Measurements from ENCODE around the gene TBC1D22A. TPM values are rescaled to one million over a fixed set of nuclear protein-coding genes. Genes with fewer than 3 reads are reported as not detected.
"Not testable (repeated sequence)": the region's sequence is repeated elsewhere in the genome, so short reads cannot be mapped to it uniquely, and the experiment has no call there.

Gene TBC1D22A
- total RNA-seq, 2 donors from 2014 or later, result 52.4 to 108 TPM

- ATAC-seq (replicated peaks), result no peak
- peaks cover 16% of the 10 kb centered on the region for H3K4me1 Mint-ChIP-seq
- no peak overlapping the region for H3K27ac Mint-ChIP-seq
- H3K36me3 Mint-ChIP-seq (ENCODE audit: low read depth), result peaks cover 97% of the 10 kb centered on the region
- no peak overlapping the region for H3K4me3 Mint-ChIP-seq
- no peaks in the 10 kb centered on the region for H3K27me3 Mint-ChIP-seq
- H3K9me3 Mint-ChIP-seq, result no peaks in the 10 kb centered on the region
Observed at GRCh38 chr22:46809153-46809885, 46.9 kb downstream of the TBC1D22A start.

DNA sequence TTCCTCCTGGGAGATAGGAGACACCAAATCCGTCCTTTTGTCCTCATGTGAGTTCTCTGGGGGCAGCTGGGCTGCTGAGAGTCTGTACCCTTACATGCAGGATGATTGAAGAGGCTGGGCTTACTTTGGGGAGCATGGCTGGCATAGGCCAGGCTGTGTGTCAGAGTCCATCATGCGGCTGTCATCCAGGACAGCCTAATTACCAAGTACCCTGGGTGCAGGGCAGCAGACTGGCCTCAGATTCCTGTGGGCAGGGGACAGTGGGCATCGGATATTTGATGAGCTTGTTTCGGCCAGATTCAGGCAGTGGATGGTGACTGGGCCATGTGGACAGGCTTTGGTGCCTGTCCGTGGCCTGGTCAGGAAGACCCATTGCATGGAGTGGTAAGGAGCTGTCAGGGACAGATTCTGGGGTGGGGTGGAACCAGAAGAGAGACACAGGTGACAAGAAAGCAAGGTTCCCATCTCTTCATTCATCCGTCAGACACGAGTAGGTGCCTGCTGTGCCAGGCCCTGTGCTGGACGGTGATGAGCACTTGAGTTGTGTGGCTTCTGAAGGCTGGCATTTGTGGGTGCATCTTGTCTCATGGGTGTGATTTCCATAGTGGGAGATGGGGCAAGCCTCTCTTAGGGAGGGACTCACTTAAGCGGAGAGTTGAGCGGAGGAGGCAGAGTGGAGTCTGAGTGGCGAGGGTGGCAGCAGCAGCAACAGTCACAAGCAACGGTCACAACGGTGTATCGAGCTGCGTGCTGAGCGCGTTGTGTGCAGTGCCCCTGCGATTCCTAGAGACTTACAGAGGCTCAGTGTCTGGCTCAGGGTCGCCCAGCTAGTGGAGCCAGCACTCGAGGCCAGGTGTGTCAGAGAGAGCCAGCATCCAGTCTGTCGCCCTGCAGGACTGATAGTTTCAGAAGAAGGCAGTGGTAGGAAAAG, 48.7 kb downstream of the TBC1D22A start:
- H3K27ac Mint-ChIP-seq, result peak overlapping the region; percentile 44
- peaks cover 94% of the 10 kb centered on the region for H3K36me3 Mint-ChIP-seq (ENCODE audit: low read depth)
- H3K27me3 Mint-ChIP-seq, result no peaks in the 10 kb centered on the region
- ATAC-seq (replicated peaks), result no peak
- no peak overlapping the region for H3K4me3 Mint-ChIP-seq
- H3K4me1 Mint-ChIP-seq, result peaks cover 21% of the 10 kb centered on the region
- no peaks in the 10 kb centered on the region for H3K9me3 Mint-ChIP-seq

GRCh38 chr22:46812034-46812605, 49.7 kb downstream of the TBC1D22A start:
- Mint-ChIP-seq H3K4me1 (peaks cover 19% of the 10 kb centered on the region), H3K9me3 (no peaks in the 10 kb centered on the region), H3K4me3 (no peak overlapping the region), H3K27ac (no peak overlapping the region), H3K27me3 (no peaks in the 10 kb centered on the region), H3K36me3 (ENCODE audit: low read depth) (peaks cover 94% of the 10 kb centered on the region)
- ATAC-seq (replicated peaks), result no peak

DNA sequence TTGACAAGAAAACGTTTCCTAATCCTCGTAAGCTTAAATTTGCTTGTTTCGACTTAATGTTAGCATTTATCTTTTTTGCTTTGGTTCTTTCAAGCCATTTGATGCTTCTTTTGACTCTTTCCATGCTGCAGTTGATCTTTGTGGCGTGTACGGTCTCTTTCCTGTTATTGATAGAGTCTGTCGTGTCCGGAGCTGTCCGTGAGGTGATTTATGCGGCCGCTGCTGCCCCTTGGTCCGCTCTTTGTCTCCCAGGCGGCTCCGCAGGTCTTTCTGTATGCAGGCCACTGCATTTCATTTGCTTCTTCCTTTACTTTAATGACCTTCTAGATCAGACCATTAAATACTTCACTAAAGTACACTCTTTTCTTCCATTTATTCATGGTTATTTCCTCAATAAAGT, 50.3 kb downstream of the TBC1D22A start:
- Mint-ChIP-seq H3K27me3 (no peaks in the 10 kb centered on the region), H3K36me3 (ENCODE audit: low read depth) (peaks cover 94% of the 10 kb centered on the region), H3K4me1 (peaks cover 24% of the 10 kb centered on the region), H3K27ac (no peak overlapping the region), H3K9me3 (no peaks in the 10 kb centered on the region), H3K4me3 (no peak overlapping the region)
- ATAC-seq (replicated peaks), result no peak

DNA sequence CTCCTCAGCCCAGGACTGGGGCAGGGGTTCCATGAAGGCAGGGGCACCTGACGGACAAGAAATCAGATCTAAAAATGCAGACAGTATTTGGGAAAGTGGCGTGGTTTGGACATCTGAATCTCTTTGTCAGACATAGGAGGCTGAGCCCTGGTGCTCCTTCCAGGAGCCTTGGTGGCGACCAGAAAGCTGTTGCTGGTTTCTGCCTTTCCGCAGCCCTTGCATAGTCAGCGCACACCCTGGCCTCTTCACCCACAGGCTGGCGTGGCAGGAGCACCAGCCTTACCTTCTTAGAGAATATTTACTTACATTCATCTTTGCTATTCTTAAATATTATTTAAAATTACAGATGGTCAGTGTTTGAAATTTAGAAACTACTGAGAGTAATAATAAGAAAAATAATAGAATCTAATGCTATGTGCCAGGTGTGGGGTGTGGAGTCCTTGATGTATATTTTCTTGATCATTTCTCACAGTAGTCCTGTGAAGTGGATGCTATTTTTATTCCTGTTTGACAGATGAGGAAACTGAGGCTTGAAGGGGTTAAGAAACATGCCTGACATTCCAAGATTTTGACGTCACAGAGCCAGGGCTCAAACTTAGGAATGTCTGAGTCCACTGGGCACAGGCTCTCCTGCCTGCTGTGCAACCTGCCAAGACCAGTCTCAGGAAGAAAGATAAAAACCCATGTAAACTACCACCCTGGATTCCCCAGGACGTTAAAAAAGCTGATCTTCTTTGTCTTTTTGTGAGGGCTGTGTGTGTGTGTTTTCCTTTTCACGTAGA, 51.6 kb downstream of the TBC1D22A start:
- Mint-ChIP-seq H3K4me3 (no peak overlapping the region), H3K9me3 (no peaks in the 10 kb centered on the region), H3K27me3 (no peaks in the 10 kb centered on the region), H3K36me3 (ENCODE audit: low read depth) (peaks cover 94% of the 10 kb centered on the region), H3K4me1 (peaks cover 36% of the 10 kb centered on the region), H3K27ac (no peak overlapping the region)
- no peak for ATAC-seq (replicated peaks)

- H3K36me3 Mint-ChIP-seq (ENCODE audit: low read depth), result peaks cover 89% of the 10 kb centered on the region
- H3K9me3 Mint-ChIP-seq, result no peaks in the 10 kb centered on the region
- peaks cover 45% of the 10 kb centered on the region for H3K4me1 Mint-ChIP-seq
- H3K27ac Mint-ChIP-seq, result no peak overlapping the region
- no peaks in the 10 kb centered on the region for H3K27me3 Mint-ChIP-seq
- no peak overlapping the region for H3K4me3 Mint-ChIP-seq
- ATAC-seq (replicated peaks), result no peak
Observed at GRCh38 chr22:46815132-46815531, 52.7 kb downstream of the TBC1D22A start.

DNA sequence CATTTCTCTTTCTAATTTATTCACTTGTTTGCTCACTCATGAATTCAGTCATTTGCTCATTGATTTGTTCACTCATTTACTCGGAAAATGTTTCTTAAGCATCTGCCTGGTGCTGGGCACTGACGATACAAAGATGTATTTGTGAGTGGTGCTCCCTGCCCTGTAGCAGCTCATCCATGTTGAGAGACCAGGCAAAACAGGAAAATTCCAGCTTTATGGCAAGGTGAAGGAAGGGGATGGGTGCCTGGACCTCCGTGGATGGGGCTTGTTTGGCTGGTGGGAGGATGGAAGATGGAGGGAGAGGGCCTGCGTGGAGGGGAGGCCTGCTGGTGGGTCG, 53.1 kb downstream of the TBC1D22A start:
- no peak for ATAC-seq (replicated peaks)
- no peak overlapping the region for H3K4me3 Mint-ChIP-seq
- no peaks in the 10 kb centered on the region for H3K27me3 Mint-ChIP-seq
- no peak overlapping the region for H3K27ac Mint-ChIP-seq
- H3K36me3 Mint-ChIP-seq (ENCODE audit: low read depth), result peaks cover 89% of the 10 kb centered on the region
- peaks cover 49% of the 10 kb centered on the region for H3K4me1 Mint-ChIP-seq
- no peaks in the 10 kb centered on the region for H3K9me3 Mint-ChIP-seq

GRCh38 chr22:46815896-46816731, 53.7 kb downstream of the TBC1D22A start:
- H3K27me3 Mint-ChIP-seq, result no peaks in the 10 kb centered on the region
- H3K27ac Mint-ChIP-seq, result no peak overlapping the region
- peaks cover 89% of the 10 kb centered on the region for H3K36me3 Mint-ChIP-seq (ENCODE audit: low read depth)
- peak; percentile 32 for ATAC-seq (replicated peaks)
- no peak overlapping the region for H3K4me3 Mint-ChIP-seq
- no peaks in the 10 kb centered on the region for H3K9me3 Mint-ChIP-seq
- H3K4me1 Mint-ChIP-seq, result peaks cover 52% of the 10 kb centered on the region

DNA sequence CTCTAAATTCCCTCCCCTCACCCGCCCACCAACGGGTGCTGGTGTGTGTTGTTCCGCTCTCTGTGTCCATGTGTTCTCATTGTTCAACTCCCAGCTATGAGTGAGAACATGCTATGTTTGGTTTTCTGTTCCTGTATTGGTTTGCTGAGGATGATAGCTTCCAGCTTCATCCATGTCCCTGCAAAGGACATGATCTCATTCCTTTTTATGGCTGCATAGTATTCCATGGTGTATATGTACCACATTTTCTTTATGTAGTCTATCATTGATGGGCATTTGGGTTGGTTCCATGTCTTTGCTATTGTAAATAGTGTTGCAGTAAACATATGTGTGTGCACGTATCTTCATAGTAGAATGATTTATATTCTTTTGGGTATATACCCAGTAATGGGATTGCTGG, 54.9 kb downstream of the TBC1D22A start:
- H3K9me3 Mint-ChIP-seq; ATAC-seq (replicated peaks); H3K4me3 Mint-ChIP-seq; H3K27ac Mint-ChIP-seq; H3K27me3 Mint-ChIP-seq: not testable (repeated sequence)
- H3K4me1 Mint-ChIP-seq, result peaks cover 64% of the 10 kb centered on the region
- H3K36me3 Mint-ChIP-seq (ENCODE audit: low read depth), result peaks cover 89% of the 10 kb centered on the region

- no peak overlapping the region for H3K27ac Mint-ChIP-seq
- peaks cover 90% of the 10 kb centered on the region for H3K36me3 Mint-ChIP-seq (ENCODE audit: low read depth)
- no peak for ATAC-seq (replicated peaks)
- H3K9me3 Mint-ChIP-seq, result no peaks in the 10 kb centered on the region
- H3K4me3 Mint-ChIP-seq, result no peak overlapping the region
- H3K27me3 Mint-ChIP-seq, result no peaks in the 10 kb centered on the region
- H3K4me1 Mint-ChIP-seq, result peaks cover 57% of the 10 kb centered on the region
Observed at GRCh38 chr22:46823248-46823647, 60.8 kb downstream of the TBC1D22A start.

GRCh38 chr22:46823654-46824053, 61.2 kb downstream of the TBC1D22A start:
- H3K4me3 Mint-ChIP-seq, result no peak overlapping the region
- no peak overlapping the region for H3K27ac Mint-ChIP-seq
- no peaks in the 10 kb centered on the region for H3K9me3 Mint-ChIP-seq
- peaks cover 90% of the 10 kb centered on the region for H3K36me3 Mint-ChIP-seq (ENCODE audit: low read depth)
- peaks cover 53% of the 10 kb centered on the region for H3K4me1 Mint-ChIP-seq
- ATAC-seq (replicated peaks), result no peak
- no peaks in the 10 kb centered on the region for H3K27me3 Mint-ChIP-seq

DNA sequence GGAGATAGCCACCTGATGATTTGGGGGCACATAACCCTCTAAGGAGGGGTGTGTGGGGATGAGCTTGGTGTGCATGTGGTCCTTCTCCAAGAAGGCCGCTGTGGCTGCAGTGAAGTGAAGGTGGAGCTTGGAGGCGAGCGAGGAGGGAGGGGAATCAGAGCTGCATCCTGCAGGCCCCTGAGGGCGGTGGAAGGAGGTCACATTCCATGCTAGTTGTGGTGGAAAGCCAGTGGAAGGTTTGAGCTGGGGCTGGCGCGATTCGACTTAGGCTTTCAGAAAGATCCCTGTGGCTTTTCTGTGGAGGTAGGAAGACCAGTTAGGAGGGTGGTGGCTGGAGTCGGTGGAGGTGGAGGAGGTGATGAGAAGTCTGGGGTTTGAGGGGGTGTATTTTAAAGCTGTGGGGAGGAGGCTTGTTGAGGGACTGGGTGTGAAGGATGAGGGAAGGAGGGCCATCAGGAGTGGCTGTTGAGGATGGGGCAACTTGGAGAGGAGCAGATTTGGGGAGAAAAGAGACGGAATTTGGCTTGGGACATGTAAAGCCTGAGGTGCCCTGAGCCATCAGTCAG, 62.0 kb downstream of the TBC1D22A start:
- peak overlapping the region; percentile 17 for H3K27ac Mint-ChIP-seq
- H3K9me3 Mint-ChIP-seq, result no peaks in the 10 kb centered on the region
- H3K4me1 Mint-ChIP-seq, result peaks cover 50% of the 10 kb centered on the region
- peaks cover 98% of the 10 kb centered on the region for H3K36me3 Mint-ChIP-seq (ENCODE audit: low read depth)
- H3K27me3 Mint-ChIP-seq, result no peaks in the 10 kb centered on the region
- ATAC-seq (replicated peaks), result no peak
- H3K4me3 Mint-ChIP-seq, result no peak overlapping the region

DNA sequence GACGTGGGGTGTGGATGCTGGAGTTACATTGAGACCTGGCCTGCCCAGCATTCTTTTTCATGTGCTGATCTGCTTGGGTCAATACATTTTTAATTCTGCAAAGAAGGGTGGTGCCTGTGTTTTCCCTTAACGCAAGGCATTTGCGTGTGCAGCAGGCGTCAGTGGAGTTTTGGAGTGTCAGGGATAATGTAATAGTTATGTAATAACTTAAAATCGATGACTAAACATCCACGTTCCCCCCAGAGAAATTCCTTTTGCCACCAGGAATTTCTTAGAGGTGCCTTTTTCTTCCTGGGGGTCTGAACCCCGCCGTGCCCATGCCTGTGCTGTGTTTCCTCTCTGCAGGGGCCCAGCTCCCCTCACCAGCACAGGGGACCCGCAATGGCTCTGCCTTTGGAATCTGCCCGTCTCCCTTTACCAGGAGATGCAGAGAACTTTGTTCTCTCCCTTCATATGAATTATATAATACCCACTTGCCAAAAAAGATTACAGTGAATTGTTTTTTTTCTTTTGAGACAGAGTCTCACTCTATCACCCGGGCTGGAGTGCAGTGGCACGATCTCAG, 62.6 kb downstream of the TBC1D22A start:
- Mint-ChIP-seq H3K36me3 (ENCODE audit: low read depth) (peaks cover 98% of the 10 kb centered on the region), H3K9me3 (no peaks in the 10 kb centered on the region), H3K27ac (peak overlapping the region; percentile 17), H3K4me3 (no peak overlapping the region), H3K27me3 (no peaks in the 10 kb centered on the region), H3K4me1 (peaks cover 49% of the 10 kb centered on the region)
- no peak for ATAC-seq (replicated peaks)
